HEK293 (cell line): Measurements from ENCODE around the gene CEACAM4.

ENCODE experiments used
- CTCF ChIA-PET: fragments of 350-600 bp; formaldehyde crosslinking; extraction: SDS; loops from one replicate; lab custom pipeline; 2021; ENCODE audit warnings: antibody characterized with exemption; lab: Yijun Ruan, JAX
- POLR2A ChIA-PET: fragments of 300-600 bp; formaldehyde crosslinking; extraction: SDS; loops from one replicate; lab custom pipeline; 2020; ENCODE audit warnings: antibody characterized with exemption, inconsistent platforms; lab: Yijun Ruan, JAX
- H3K27ac ChIP-seq: fragments of 200-500 bp; sonication (Bioruptor generic); 2 replicates; pipeline ENCODE4 v1.5.1; 2014; ENCODE audit warnings: low read depth, low read length, control low read depth, inconsistent platforms; ENCODE audit errors: extremely low read depth
- H3K36me3 ChIP-seq, 2 experiments: fragments of 200-500 bp in 1 of 2; sonication (Bioruptor generic) in 1 of 2; 1 replicate in 1 of 2; 2 replicates in 1 of 2; pipeline ENCODE4 v1.5.1; 2014 to 2017; ENCODE audit warnings: inconsistent platforms in 2 of 2, low read length in 2 of 2; ENCODE audit not compliant: control insufficient read depth in 2 of 2, insufficient read depth in 1 of 2
- H3K4me1 ChIP-seq: fragments of 200-500 bp; sonication (Bioruptor generic); 2 replicates; pipeline ENCODE4 v1.5.1; 2014; ENCODE audit warnings: mild to moderate bottlenecking, low read length, inconsistent platforms; ENCODE audit not compliant: control insufficient read depth, insufficient read depth
- H3K4me3 ChIP-seq: 2 replicates; pipeline ENCODE4 v1.5.1; 2011; ENCODE audit warnings: low read depth, mild to moderate bottlenecking, control low read depth, low read length, moderate library complexity
- H3K9me3 ChIP-seq: fragments of 200-500 bp; sonication (Bioruptor generic); 2 replicates; pipeline ENCODE4 v1.5.1; 2014; ENCODE audit warnings: low read depth, low read length, inconsistent platforms; ENCODE audit not compliant: control insufficient read depth, insufficient read depth
- BCL11A ChIP-seq: fragments of 450-650 bp; formaldehyde crosslinking; IDR thresholded peaks from 2 replicates; pipeline ENCODE4 v1.5.1; 2016; ENCODE audit warnings: low read depth, missing biosample characterization, missing genetic modification characterization
- KLF16 ChIP-seq: fragments of 450-650 bp; formaldehyde crosslinking; IDR thresholded peaks from 2 replicates; pipeline ENCODE4 v1.5.1; 2017; ENCODE audit warnings: missing biosample characterization, missing genetic modification characterization
- OVOL3 ChIP-seq: fragments of 450-650 bp; formaldehyde crosslinking; IDR thresholded peaks from 2 replicates; pipeline ENCODE4 v1.5.1; 2016; ENCODE audit warnings: missing biosample characterization, missing genetic modification characterization
- SETDB1 ChIP-seq: IDR thresholded peaks from one replicate; pipeline ENCODE4 v1.6.1; 2017; ENCODE audit warnings: mild to moderate bottlenecking, low read length, moderate library complexity, mixed read lengths; ENCODE audit not compliant: insufficient read length
- ZFHX2 ChIP-seq: fragments of 450-650 bp; formaldehyde crosslinking; conservative IDR thresholded peaks from 2 replicates; pipeline ENCODE4 v1.5.1; 2016; ENCODE audit warnings: missing biosample characterization, missing genetic modification characterization
- ZFP3 ChIP-seq: fragments of 450-650 bp; formaldehyde crosslinking; IDR thresholded peaks from 2 replicates; pipeline ENCODE4 v1.5.1; 2016; ENCODE audit warnings: low read depth, missing biosample characterization, missing genetic modification characterization
- ZFP37 ChIP-seq: fragments of 450-650 bp; formaldehyde crosslinking; IDR thresholded peaks from 2 replicates; pipeline ENCODE4 v1.5.1; 2016; ENCODE audit warnings: missing biosample characterization, missing genetic modification characterization
- ZNF10 ChIP-seq: fragments of 450-650 bp; formaldehyde crosslinking; IDR thresholded peaks from 2 replicates; pipeline ENCODE4 v1.5.1; 2017; ENCODE audit warnings: missing biosample characterization, missing genetic modification characterization
- ZNF133 ChIP-seq: fragments of 450-650 bp; formaldehyde crosslinking; IDR thresholded peaks from 2 replicates; pipeline ENCODE4 v1.5.1; 2016; ENCODE audit warnings: missing biosample characterization, missing genetic modification characterization
- ZNF155 ChIP-seq: fragments of 450-650 bp; formaldehyde crosslinking; IDR thresholded peaks from 2 replicates; pipeline ENCODE4 v1.5.1; 2016; ENCODE audit warnings: missing biosample characterization, missing genetic modification characterization
- ZNF24 ChIP-seq: fragments of 450-650 bp; formaldehyde crosslinking; IDR thresholded peaks from 2 replicates; pipeline ENCODE4 v1.5.1; 2016; ENCODE audit warnings: missing biosample characterization, missing genetic modification characterization
- ZNF335 ChIP-seq: fragments of 450-650 bp; formaldehyde crosslinking; conservative IDR thresholded peaks from 2 replicates; pipeline ENCODE4 v1.5.1; 2016; ENCODE audit warnings: missing biosample characterization, missing genetic modification characterization
- ZNF366 ChIP-seq: fragments of 450-650 bp; formaldehyde crosslinking; conservative IDR thresholded peaks from 2 replicates; pipeline ENCODE4 v1.5.1; 2016; ENCODE audit warnings: missing biosample characterization, missing genetic modification characterization
- ZNF433 ChIP-seq: fragments of 450-650 bp; formaldehyde crosslinking; IDR thresholded peaks from 2 replicates; pipeline ENCODE4 v1.5.1; 2016; ENCODE audit warnings: missing biosample characterization, missing genetic modification characterization, low read depth
- ZNF48 ChIP-seq: fragments of 450-650 bp; formaldehyde crosslinking; IDR thresholded peaks from 2 replicates; pipeline ENCODE4 v1.5.1; 2016; ENCODE audit warnings: missing biosample characterization, missing genetic modification characterization
- ZNF514 ChIP-seq: fragments of 450-650 bp; formaldehyde crosslinking; IDR thresholded peaks from 2 replicates; pipeline ENCODE4 v1.5.1; 2016; ENCODE audit warnings: missing biosample characterization, missing genetic modification characterization
- ZNF529 ChIP-seq: fragments of 450-650 bp; formaldehyde crosslinking; IDR thresholded peaks from 2 replicates; pipeline ENCODE4 v1.5.1; 2017; ENCODE audit warnings: missing genetic modification characterization, missing biosample characterization; ENCODE audit not compliant: insufficient replicate concordance
- ZNF624 ChIP-seq: fragments of 450-650 bp; formaldehyde crosslinking; IDR thresholded peaks from 2 replicates; pipeline ENCODE4 v1.5.1; 2017; ENCODE audit warnings: missing biosample characterization, missing genetic modification characterization
- ZNF670 ChIP-seq: fragments of 450-650 bp; formaldehyde crosslinking; IDR thresholded peaks from 2 replicates; pipeline ENCODE4 v1.5.1; 2016; ENCODE audit warnings: missing biosample characterization, missing genetic modification characterization, low read depth
- ZNF791 ChIP-seq: fragments of 450-650 bp; formaldehyde crosslinking; IDR thresholded peaks from 2 replicates; pipeline ENCODE4 v1.5.1; 2016; ENCODE audit warnings: missing biosample characterization, missing genetic modification characterization
- TF ChIP-seq, protein P1 (sequence below): fragments of 450-650 bp; formaldehyde crosslinking; IDR thresholded peaks from 2 replicates; pipeline ENCODE4 v1.5.1; 2017; ENCODE audit warnings: missing biosample characterization, missing genetic modification characterization
- TF ChIP-seq, protein P2 (sequence below): fragments of 450-650 bp; formaldehyde crosslinking; IDR thresholded peaks from 2 replicates; pipeline ENCODE4 v1.5.1; 2016; ENCODE audit warnings: missing biosample characterization, missing genetic modification characterization
- TF ChIP-seq, protein P3 (sequence below): fragments of 450-650 bp; formaldehyde crosslinking; IDR thresholded peaks from 2 replicates; pipeline ENCODE4 v1.5.1; 2017; ENCODE audit warnings: missing biosample characterization, missing genetic modification characterization

CEACAM4 gene

DNA sequence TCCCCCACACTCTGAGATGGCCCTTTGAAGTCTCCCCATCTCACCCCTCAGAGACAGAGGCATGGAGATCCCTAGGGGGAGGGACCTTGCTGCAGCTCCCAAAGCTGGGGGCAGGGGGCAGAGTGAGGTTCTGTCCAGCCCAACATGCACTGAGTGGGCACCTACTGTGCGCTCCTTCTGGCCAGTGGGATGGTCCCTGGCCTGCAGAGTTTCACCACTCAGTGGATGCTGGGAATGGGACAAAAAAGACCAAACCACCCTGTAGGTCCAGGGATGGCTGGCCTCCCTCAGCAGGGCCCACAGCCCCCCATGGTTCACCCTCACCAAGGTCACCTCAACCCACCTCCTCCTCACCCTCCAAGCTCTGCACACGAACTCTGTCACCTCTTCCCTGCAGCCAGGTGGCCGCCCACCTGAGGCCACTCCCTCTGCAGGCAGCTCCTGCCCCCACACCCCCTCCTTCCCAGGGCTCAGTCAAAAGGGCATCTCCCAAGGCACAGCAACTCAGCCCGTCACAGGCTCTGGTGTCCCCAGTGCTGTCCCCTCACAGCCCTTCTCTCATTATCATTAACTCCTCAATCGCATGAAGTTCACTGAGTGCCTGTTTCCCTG is 34.8 kb downstream of the CEACAM4 start:
- ChIA-PET CTCF (interaction anchor here (0.6 to 6.3 kb wide), 6 partner anchors 20 to 240 kb away, joined by 3 to 59 read pairs (median 4); no protein-coding TSS in a partner anchor), POLR2A (no interaction called here)
- TF ChIP-seq ZNF24 (tag by site-specific recombination) (no peak), ZFHX2 (peak; percentile 26; the same call in 1 of the 2 replicates)
- H3K9me3 ChIP-seq = peaks cover 2% of the 10 kb centered on the region; the same call in 1 of the 2 replicates
- 0 out of 2 replicates have a peak, but pooled peaks cover 2% of the 10 kb centered on the region for H3K4me1 ChIP-seq
- H3K36me3 ChIP-seq = no peaks in the 10 kb centered on the region
- H3K27ac ChIP-seq = no peak overlapping the region
- no peak overlapping the region for H3K4me3 ChIP-seq

DNA sequence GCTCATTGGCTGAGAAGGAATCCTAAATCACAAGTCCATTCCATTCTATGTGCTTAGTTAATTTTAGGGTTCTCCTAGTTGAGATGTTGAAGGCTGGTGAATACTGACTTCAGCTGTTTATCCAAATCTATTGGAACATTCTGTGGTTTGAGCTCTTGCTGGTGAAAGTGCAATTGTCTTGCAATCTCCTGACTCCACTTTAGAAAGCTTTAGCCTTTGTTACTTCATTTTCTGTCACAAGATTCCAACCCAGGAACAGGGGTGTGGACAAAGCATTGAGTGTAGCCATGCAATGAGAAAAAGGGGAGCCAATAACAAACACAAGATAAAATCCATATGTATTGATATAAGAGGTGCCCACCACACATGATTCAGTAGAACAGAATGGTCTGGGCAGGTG is 35.9 kb downstream of the CEACAM4 start:
- Histone ChIP-seq H3K27ac (no peak overlapping the region), H3K36me3 (no peaks in the 10 kb centered on the region), H3K9me3 (peaks cover 2% of the 10 kb centered on the region; the same call in 1 of the 2 replicates), H3K4me1 (0 out of 2 replicates have a peak, but pooled peaks cover 2% of the 10 kb centered on the region), H3K4me3 (no peak overlapping the region)
- POLR2A ChIA-PET = no interaction called here
- CTCF ChIA-PET = interaction anchor here (0.7 to 0.9 kb wide), 4 partner anchors 13 to 105 kb away, joined by 3 to 6 read pairs (median 4); no protein-coding TSS in a partner anchor
- no peak for TF ChIP-seq ZNF791
- TF ChIP-seq BCL11A (tag by site-specific recombination) = no peak
- TF ChIP-seq, protein P1, sequence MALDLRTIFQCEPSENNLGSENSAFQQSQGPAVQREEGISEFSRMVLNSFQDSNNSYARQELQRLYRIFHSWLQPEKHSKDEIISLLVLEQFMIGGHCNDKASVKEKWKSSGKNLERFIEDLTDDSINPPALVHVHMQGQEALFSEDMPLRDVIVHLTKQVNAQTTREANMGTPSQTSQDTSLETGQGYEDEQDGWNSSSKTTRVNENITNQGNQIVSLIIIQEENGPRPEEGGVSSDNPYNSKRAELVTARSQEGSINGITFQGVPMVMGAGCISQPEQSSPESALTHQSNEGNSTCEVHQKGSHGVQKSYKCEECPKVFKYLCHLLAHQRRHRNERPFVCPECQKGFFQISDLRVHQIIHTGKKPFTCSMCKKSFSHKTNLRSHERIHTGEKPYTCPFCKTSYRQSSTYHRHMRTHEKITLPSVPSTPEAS (tag by site-specific recombination) = no peak
- TF ChIP-seq ZNF514 = no peak
- TF ChIP-seq ZNF366 (tag by site-specific recombination) = no peak
- no peak for TF ChIP-seq ZNF433
- no peak for TF ChIP-seq ZNF624
- TF ChIP-seq SETDB1 = no peak

DNA sequence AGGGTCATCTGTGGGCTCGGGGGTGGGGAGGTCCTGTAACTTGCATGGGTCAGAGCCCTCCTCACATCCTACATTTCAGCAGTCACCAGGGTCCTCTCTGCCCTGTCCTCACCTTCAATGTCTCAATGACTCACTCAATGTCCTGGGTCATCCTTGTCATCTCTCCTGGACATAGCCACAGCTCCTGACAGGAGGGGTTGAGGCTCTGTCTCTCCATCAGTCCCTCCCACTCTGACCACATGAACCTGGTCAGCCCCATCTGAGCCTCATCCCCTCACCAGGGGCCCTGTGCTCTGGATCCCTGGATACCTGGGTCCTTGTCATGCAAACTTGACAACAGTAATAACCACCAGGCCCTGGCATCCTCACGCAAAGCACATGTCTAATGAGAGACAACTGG is 37.5 kb downstream of the CEACAM4 start:
- ChIA-PET POLR2A (no interaction called here), CTCF (interaction anchor here (0.6 to 1.6 kb wide), 3 partner anchors 10 to 43 kb away, joined by 3 to 4 read pairs (median 3); no protein-coding TSS in a partner anchor)
- Histone ChIP-seq H3K4me3 (no peak overlapping the region), H3K9me3 (peaks cover 2% of the 10 kb centered on the region; the same call in 1 of the 2 replicates), H3K4me1 (no peaks in the 10 kb centered on the region), H3K27ac (no peak overlapping the region), H3K36me3 (no peaks in the 10 kb centered on the region)
- TF ChIP-seq ZNF529 (tag by site-specific recombination) = no peak
- no peak for TF ChIP-seq ZNF155
- TF ChIP-seq ZNF670 = no peak
- no peak for TF ChIP-seq OVOL3 (tag by site-specific recombination)
- TF ChIP-seq ZFHX2 = no peak
- no peak for TF ChIP-seq KLF16 (tag by site-specific recombination)
- TF ChIP-seq ZNF335 (tag by site-specific recombination) = no peak
- TF ChIP-seq ZFP3 (tag by site-specific recombination) = no peak
- TF ChIP-seq ZFP37 (tag by site-specific recombination) = no peak
- TF ChIP-seq, protein P2, sequence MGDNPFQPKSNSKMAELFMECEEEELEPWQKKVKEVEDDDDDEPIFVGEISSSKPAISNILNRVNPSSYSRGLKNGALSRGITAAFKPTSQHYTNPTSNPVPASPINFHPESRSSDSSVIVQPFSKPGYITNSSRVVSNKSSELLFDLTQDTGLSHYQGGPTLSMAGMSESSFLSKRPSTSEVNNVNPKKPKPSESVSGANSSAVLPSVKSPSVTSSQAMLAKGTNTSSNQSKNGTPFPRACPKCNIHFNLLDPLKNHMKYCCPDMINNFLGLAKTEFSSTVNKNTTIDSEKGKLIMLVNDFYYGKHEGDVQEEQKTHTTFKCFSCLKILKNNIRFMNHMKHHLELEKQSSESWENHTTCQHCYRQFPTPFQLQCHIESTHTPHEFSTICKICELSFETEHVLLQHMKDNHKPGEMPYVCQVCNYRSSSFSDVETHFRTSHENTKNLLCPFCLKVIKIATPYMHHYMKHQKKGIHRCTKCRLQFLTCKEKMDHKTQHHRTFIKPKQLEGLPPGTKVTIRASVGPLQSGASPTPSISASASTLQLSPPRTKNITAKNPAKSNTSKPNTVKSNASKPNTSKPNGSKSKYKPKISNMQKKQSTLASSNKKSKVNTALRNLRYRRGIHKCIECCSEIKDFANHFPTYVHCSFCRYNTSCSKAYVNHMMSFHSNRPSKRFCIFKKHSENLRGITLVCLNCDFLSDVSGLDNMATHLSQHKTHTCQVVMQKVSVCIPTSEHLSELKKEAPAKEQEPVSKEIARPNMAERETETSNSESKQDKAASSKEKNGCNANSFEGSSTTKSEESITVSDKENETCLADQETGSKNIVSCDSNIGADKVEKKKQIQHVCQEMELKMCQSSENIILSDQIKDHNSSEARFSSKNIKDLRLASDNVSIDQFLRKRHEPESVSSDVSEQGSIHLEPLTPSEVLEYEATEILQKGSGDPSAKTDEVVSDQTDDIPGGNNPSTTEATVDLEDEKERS (tag by site-specific recombination) = no peak
- no peak for TF ChIP-seq ZNF10
- TF ChIP-seq, protein P3, sequence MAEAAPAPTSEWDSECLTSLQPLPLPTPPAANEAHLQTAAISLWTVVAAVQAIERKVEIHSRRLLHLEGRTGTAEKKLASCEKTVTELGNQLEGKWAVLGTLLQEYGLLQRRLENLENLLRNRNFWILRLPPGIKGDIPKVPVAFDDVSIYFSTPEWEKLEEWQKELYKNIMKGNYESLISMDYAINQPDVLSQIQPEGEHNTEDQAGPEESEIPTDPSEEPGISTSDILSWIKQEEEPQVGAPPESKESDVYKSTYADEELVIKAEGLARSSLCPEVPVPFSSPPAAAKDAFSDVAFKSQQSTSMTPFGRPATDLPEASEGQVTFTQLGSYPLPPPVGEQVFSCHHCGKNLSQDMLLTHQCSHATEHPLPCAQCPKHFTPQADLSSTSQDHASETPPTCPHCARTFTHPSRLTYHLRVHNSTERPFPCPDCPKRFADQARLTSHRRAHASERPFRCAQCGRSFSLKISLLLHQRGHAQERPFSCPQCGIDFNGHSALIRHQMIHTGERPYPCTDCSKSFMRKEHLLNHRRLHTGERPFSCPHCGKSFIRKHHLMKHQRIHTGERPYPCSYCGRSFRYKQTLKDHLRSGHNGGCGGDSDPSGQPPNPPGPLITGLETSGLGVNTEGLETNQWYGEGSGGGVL = no peak
- TF ChIP-seq ZNF133 (tag by site-specific recombination) = no peak
- TF ChIP-seq ZNF24 (tag by site-specific recombination) = no peak
- TF ChIP-seq ZNF48 (tag by site-specific recombination) = no peak
